ENCODE measurements around the gene ZNF117.
A peak's percentile ranks its signal among the peaks of the same experiment; 100 is the strongest.
"Not testable (repeated sequence)": the region's sequence is repeated elsewhere in the genome, so short reads cannot be mapped to it uniquely, and the experiment has no call there.

The ZNF117 gene

DNA sequence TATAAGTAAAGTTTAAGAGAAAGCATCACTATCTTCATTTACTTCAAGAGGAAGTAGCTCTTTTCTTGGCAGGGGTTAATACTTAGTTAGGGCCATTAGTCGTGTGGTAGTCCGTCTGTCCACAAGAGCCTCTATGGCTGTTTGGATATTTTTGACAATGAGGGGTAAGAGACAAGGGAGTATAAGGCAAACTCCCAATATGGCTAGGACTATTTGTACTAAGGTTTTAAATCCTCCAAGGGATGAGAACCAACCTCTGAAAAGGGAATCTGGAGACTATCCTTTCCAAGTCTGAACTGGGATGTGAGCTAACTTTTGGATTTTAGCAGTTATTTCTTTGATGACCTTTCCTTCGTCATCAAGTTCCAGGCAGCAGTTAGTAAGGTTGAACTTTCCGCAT, at the start of gene ZNF117:
Gene ZNF117 (minus strand): TSS at position 101 of the 400 bp plus-strand sequence.
- no peak for FAIRE-seq

DNA sequence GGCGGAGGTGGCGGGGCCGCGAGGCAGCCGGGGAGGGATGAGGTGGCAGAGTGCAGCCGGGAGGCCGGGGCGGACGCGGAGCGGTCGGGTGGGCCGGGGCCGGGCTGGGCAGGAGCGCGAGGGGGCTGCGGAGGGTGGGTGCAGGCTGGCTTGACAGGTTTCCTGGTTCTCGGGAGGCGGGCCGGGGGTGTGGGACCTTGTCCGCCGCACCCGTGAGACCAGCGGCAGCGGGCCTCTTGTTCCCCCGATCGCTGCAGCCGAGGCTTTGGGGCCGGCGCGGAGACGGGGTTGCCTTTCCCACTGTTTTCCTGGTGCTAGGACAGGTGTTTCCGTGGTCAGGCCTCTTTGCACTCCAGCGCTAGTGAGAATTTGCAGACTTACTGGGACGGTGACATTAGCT, 47.9 kb upstream of the ZNF117 start:
- FAIRE-seq, result not testable (repeated sequence)

- no peak for FAIRE-seq
Observed at GRCh38 chr7:65037740-65038688, 47.2 kb upstream of the ZNF117 start.

- FAIRE-seq, result not testable (repeated sequence)
Observed at GRCh38 chr7:65036526-65036925, 45.7 kb upstream of the ZNF117 start.

GRCh38 chr7:65035469-65035868, 44.6 kb upstream of the ZNF117 start:
- FAIRE-seq, result not testable (repeated sequence)

- FAIRE-seq, result not testable (repeated sequence)
Observed at GRCh38 chr7:65034120-65034782, 43.4 kb upstream of the ZNF117 start.

GRCh38 chr7:65033391-65033790, 42.6 kb upstream of the ZNF117 start:
- FAIRE-seq, result not testable (repeated sequence)

DNA sequence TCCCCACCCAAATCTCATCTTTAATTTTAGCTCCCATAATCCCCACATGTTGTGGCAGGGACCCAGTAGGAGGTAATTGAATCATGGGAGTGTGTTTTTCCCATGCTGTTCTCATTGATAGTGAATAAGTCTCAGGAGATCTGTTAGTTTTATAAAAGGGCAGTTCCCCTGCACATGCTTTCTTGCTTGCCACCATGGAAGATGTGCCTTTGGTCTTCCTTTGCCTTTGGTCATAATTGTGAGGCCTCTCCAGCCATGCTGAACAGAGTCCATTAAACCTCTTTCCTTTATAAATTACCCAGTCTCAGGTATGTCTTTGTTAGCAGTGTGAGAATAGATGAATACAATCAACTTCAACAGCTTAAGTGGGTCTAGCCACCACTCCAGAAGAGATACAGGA, 34.2 kb upstream of the ZNF117 start:
- FAIRE-seq, result not testable (repeated sequence)

- not testable (repeated sequence) for FAIRE-seq
Observed at GRCh38 chr7:65020978-65021377, 30.1 kb upstream of the ZNF117 start.

DNA sequence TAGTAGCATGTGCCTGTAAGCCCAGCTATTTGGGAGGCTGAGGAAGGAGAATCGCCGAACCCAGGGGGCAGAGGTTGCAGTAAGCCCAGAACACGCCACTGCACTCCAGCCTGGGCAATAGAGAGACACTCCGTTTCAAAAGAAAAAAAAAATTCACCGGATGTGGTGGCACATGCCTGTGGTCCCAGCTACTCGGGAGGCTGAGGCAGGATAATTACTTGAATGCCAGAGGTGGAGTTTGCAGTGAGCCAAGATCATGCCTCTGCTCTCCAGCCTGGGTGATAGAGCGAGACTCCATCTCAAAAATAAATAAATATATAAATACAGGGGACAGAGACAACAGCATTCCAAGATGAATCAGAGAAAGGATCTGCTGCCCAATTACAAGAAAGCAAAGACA, 19.0 kb upstream of the ZNF117 start:
- not testable (repeated sequence) for FAIRE-seq

- not testable (repeated sequence) for FAIRE-seq
Observed at GRCh38 chr7:65009394-65009793, 18.6 kb upstream of the ZNF117 start.

- FAIRE-seq, result not testable (repeated sequence)
Observed at GRCh38 chr7:65007036-65007435, 16.2 kb upstream of the ZNF117 start.

- peak; percentile 73 for FAIRE-seq
Observed at GRCh38 chr7:65006094-65006992, 15.5 kb upstream of the ZNF117 start, which contains the start of gene ERV3-1. TSS of gene ERV3-1 (minus strand) at chr7:65006687. CDS start at chr7:64993026, 13,661 bp downstream.

DNA sequence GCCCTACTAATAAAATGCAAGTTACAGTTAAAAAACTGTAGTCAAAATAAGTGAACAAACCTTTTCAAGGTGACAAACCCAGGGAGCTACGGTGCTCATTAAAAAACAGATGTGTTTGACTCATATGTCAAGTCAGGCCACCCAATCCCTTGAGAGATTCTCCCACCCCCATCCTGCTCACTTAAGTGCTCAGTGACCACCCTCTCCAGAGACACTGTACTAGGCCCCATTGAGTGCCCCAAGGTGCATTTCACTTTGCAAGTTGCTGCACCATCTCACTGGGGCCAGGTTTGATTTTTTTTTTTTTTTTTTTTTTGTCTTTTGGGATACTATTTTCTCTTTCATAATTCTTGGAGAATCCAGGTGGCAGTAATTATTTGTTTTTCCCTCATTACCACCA, 13.7 kb upstream of the ZNF117 start:
- no peak for FAIRE-seq

- no peak for FAIRE-seq
Observed at GRCh38 chr7:65002972-65003585, 12.2 kb upstream of the ZNF117 start.

GRCh38 chr7:65001291-65001814, 10.5 kb upstream of the ZNF117 start:
- FAIRE-seq, result no peak

DNA sequence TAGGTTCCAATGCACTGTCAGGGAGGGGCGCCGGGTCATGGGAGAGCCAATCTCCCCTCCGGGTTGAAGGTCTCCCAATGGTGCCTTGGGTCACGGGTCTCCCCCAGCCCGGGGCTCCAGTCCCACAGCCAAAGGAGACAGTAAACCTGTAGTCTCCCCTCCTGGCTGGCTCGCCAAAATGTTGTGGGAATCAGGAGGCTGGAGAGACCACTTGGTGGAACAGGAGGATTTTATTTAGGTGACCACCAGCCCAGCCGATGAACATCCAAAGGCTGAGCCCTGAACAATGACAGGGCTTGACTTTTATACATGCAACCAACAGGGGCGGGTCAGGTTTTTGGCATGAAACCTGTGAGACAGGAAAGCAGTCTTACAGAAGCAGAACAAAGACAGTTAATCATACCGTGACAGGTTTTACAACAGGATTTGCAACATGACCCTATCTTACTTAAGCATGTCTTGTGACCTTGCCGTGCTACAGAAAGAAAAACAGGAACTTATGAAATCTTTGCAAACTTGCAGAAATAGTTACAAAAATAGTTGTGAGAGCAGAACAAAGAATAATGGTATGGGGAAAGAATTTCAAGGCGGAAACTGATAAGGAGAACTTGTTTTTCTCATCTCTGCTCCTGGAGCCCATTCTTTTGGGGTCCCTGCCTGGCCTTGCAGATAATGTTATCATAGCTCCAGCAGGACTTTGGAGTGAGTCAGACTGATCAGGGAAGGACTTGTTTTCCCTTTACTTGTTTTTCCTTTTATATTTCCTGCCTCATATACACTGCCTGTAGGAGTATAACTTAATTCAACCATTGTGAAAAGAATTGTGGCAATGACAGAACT, 8.5 kb upstream of the ZNF117 start:
- no peak for FAIRE-seq

DNA sequence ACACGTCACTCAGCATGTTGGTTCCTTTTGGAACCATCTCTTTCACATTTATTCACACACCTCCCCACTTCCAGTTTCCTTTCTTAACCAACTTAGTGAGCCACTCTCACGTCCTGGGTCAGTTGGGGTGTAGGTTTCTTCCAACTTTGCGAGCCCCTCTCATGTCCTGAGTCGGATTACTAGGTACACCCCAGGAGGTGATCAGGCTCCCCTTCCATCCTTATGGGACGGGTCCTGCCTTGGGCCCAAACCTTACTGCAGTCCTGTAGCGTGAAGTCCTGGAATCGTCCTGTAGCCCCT, 8.0 kb upstream of the ZNF117 start:
- FAIRE-seq, result no peak

GRCh38 chr7:64997927-64998391, 7.1 kb upstream of the ZNF117 start:
- FAIRE-seq, result no peak

- FAIRE-seq, result no peak
Observed at GRCh38 chr7:64997164-64997908, 6.5 kb upstream of the ZNF117 start.
